Stimulated activated CD8-positive, alpha-beta memory T cell treated with anti-CD3 and anti-CD28 coated beads, Interleukin-2, amount 100 ng/mL, for 48 hours (primary cell): Measurements from ENCODE around the gene ITGA4.

Source experiments
- DNase-seq, 2 donors: peaks; one replicate each; pipeline ENCODE4 v3.0.0-alpha.2; 2020; ENCODE audit warnings: low read depth in 2 of 2

The ITGA4 gene

DNA sequence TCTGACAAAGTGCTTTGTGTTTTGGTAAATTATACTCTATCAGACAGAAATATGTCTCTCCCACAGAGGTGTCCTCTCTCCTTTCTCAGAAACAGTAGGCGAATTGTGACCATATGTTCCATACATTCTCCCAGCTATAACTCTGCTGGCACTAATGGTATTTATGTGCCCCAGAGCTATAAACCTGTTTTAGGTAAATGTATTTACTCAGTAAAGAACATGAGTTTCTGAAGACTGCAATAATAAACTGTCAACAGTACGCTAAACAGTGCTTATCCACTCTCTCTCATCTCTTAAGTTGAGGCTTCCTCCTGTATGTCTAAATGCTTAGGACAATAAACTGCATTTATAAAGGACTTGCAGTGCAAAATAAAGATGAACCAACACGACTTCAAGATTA, 58.5 kb downstream of the ITGA4 start:
- no peak for DNase-seq

GRCh38 chr2:181516992-181517391, 59.8 kb downstream of the ITGA4 start:
- DNase-seq, result no peak

DNA sequence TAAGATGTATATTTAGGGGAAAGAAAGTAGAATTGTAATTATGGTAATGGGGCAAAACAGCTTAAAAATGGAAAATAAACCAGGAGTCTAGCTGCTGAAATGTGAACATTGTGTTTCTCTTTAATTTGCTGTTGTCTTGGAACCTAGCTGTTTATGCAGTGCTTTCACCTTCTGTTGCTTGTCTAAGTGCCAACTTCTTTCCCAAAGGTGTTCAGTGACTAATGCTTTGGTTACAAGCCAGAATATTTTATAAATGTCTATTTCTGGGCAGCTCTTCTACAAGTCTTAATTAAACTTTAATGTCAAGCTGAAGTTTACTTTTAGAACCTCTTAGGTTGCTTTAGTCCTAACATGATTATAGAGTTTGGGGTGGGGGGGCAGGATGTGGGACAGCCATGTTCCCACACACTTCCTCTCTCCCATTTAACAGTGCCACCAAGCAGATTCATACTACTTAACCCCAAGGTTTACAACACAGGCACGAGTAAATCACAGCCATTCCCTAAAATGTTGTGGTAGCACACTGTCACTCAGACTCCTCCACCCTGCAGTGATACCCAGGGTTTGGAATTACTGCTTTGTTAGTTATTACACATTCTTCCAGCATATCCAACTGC, 60.6 kb downstream of the ITGA4 start:
- DNase-seq, result no peak

GRCh38 chr2:181520253-181520652, 63.1 kb downstream of the ITGA4 start:
- no peak for DNase-seq

- DNase-seq, result no peak
These were observed 66.6 kb downstream of the ITGA4 start for GRCh38 chr2:181523756-181524155.

DNA sequence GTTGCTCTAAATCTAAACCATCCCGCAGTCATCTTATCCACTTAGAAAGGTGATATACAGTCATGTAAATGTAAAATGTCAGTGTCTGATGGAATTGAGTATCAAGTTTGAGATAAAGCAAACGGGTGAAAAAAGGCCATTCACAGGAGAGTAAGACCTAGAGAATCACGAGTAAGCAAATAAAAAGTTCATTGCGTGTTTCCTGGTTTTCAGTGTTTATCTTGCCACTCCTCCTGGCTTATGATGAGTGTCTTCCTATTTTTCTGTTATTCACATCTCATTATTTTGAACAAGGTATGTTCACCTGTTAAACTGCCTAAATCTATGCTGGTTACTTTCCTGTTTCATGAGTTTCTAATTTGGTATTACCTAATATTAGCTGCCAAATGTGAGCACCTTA, 68.8 kb downstream of the ITGA4 start:
- no peak for DNase-seq

DNA sequence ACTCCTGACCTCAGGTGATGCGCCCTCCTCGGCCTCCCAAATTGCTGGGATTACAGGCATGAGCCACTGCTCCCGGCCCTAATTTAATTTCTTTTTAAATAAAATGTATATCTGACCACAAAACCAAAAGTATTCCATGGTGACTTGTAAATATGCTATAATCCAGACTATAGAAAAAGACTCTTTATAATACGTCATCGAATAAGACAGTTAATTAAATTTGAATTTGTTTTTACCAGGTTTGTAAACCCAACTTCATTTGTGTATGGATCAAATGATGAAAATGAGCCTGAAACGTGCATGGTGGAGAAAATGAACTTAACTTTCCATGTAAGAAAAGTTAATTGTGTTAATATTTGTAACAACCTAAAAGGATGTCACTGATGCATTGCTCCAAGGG, 69.9 kb downstream of the ITGA4 start:
- DNase-seq, result no peak

- no peak for DNase-seq
These were observed 71.3 kb downstream of the ITGA4 start for GRCh38 chr2:181528441-181528840.

DNA sequence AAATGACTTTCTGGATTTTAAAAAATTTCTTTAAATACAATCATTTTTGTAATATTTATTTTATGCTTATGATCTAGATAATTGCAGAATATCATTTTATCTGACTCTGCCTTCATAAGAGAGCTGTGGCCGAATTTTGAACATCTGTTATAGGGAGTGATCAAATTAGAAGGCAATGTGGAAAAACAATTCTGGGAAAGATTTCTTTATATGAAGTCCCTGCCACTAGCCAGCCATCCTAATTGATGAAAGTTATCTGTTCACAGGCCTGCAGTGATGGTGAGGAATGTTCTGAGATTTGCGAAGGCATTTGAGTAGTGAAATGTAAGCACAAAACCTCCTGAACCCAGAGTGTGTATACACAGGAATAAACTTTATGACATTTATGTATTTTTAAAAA, 79.5 kb downstream of the ITGA4 start:
- no peak for DNase-seq

GRCh38 chr2:181540421-181540820, 83.2 kb downstream of the ITGA4 start:
- no peak for DNase-seq

DNA sequence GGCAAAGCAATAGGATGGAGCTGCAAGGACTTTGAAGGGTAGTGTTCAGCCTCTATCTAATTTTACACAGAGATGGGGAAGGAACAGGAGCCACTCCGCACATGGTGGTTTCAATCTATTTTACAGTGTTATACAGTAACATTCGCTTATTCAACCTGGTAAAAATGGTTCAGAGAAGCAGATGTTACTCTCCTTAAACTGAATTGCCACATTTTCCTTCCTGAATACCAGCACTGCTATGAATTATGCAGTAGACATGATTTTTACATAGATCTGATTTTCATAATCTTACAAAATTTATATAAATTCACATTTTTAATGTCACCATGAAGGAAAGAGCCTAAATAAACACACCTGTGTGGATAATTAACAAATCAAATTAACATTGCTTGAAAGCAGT, 85.0 kb downstream of the ITGA4 start:
- DNase-seq, result no peak

DNA sequence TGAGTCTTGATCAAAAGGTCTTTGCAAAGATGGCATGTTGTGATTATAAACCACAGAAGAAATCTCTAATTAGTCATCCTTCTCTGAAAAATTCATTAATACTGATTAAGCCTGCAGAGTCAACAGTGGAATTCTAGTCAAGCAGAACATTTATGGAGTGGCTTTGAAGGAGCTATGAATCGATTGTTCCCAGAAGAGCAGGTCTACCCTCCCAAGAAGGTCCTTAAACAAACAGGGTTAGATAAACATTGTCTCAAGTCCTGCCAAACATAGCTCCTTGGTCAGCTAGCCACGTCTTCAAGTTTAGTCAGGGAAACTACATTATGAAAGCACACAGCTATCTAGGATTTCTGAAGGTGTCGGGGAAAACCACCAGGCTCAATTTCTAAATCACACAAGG, 88.9 kb downstream of the ITGA4 start:
- DNase-seq, result no peak

DNA sequence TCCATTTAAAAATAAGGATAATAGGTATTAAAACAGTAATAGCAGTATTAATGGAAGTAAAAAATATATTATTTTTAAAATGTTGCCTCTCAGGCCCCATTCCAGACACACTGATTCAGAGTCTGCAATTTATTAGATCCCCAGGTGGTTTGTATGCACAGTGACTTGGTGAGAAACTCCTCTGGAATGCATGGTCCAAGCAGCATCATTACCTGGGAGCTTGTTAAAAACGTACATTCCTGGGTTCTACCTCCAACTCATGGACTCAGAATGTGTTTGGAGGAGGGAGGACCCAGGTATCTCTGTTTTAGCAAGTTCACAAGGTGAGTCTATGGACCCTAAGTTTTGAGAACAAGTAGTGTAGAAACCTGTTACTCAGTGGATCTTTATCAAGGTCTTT, 95.6 kb downstream of the ITGA4 start:
- no peak for DNase-seq

- DNase-seq, result no peak
These were observed 96.1 kb downstream of the ITGA4 start for GRCh38 chr2:181553244-181553643.

GRCh38 chr2:181554061-181554830, 97.1 kb downstream of the ITGA4 start:
- no peak for DNase-seq

DNA sequence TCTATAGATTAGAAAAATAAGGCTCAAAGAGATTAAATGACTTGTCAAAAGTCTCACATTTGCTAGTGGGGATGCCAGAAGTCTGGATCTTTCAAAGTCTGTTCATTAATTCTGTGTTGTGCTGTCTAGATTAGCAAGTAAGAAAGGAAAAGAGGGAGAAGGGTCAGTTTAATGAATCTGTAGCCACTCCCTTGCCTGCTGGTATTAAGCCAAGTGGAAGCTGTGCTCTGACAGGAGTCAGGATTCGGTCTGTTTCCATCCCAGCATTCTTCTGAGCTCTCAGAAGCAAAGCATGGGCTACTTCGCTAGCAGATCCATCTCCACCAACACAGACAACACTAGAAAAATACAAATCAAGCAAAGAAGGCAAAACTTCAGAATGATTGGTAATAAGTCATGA, 101.2 kb downstream of the ITGA4 start:
- DNase-seq, result no peak

DNA sequence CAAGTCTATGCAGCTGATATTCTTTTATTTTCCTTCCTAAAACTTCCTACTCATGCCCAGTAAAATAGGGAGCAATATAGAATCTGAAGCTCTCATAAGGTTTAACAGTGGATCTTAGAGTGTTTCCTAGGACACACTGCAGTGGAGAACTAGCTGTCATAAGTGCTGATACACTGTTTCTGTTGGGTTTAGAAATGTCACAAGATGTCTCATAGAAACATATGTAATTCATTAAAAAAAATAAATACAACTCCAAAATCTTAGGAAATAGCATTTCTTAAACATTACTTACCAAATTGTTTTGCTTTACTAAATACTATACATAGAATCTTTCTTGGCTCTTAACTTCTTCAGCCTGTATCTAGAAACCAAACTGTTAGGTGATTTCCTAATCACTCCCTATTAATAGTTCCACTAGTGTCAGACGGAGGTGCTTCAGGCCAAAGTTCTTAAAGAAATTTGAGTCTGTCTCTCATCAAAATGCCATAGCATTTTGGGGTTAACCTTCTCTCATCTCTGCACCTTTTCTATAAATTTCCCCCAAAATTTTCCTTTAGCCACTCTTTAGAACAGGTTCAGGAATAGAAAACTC, 106.0 kb downstream of the ITGA4 start:
- no peak for DNase-seq

DNA sequence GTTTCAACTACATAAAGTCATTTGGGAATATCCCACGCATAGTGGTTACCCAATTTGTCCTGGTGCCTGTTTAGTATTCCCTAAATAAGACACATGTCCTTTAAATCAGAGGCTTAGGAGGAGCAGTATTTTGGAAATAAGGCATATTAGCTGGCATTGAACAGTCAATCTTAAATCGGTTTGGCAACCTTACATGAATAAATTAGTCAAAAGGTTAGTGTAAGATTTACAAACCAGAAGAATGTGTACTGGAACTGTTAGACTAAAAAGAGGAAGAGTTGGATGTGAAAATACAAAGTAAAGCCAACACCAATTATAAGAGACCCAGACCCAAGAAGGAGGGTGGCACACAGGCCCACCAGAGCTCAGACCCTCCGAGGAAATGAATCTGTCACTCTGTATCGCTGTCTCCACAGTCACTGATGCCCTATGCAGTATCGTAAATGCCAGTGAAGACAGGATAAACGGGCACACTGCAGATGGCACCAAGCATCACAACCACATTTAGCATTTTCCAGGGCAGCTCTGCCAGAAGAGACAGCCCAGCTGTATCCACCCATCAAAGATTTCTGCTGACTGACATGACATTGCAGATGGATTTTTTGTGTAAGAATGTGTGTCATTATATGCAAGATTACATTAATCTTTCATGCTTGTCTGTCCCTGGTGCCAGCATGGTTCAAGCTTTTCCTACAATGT, 109.3 kb downstream of the ITGA4 start:
- no peak for DNase-seq

GRCh38 chr2:181570059-181570458, 112.9 kb downstream of the ITGA4 start:
- DNase-seq, result no peak

DNA sequence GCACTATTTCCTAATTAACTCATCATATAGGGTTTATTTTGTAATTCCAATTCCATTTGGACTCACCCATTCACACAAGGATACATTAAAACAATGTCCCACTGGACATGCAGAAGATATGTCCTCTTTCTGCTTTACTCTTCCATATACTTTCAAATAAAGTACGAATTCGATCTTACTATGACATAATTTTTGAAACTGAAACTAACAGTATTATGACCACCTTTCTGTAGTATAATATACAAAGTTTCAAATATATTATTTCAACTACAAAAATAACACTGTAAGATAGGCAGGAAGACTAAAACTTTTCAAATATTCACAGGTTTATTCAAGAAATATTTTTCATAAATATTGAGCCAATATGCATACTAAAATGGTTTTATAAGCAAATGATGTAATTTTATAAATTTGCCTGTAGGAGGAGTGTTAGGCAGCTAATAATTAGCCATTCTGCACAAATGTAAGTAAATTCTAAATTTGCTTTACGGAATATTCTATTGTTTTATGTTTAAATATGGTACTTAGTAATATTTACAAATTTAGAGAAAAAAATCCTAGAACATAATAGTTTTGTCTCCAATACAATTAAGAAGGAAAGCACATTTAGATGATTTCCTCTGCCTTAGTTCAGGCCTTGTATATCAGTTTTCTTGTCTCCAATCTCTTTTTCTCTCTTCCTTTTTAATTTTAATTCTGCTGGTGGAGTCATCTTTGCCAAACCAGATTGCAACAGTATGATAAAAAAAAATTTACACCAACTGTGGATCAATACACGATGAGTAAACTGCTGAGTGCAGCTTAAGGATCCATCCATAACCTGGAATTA, 113.9 kb downstream of the ITGA4 start:
- DNase-seq, result no peak

- DNase-seq, result no peak
These were observed 116.1 kb downstream of the ITGA4 start for GRCh38 chr2:181573140-181573736.
